H1 (cell line): ENCODE data around the gene MMP11. TPM values are rescaled to one million over a fixed set of nuclear protein-coding genes. Genes with fewer than 3 reads are reported as not detected.

Source experiments
- CTCF ChIA-PET: fragments of 300-600 bp; sonication (Branson Sonifier 250); formaldehyde crosslinking; loops from one replicate; lab custom pipeline; 2021; ENCODE audit not compliant: partially characterized antibody; lab: Charles Lee
- POLR2A ChIA-PET: fragments of 300-600 bp; sonication (Branson Sonifier 250); formaldehyde crosslinking; loops from one replicate; lab custom pipeline; 2021; ENCODE audit warnings: inconsistent platforms; ENCODE audit not compliant: partially characterized antibody; lab: Charles Lee
- DNase-seq, 2 experiments: peaks; one replicate each; pipeline versions ENCODE4 v3.0.0 to v3.0.0-alpha.2; 2010 to 2022; ENCODE audit warnings: low spot score in 2 of 2, low read depth in 1 of 2, mixed read lengths in 1 of 2
- FAIRE-seq: peaks from 2 replicates; lab custom pipeline; 2011; peaks lifted over from hg19 to GRCh38; lab: Jason Lieb, UNC
- H2AFZ ChIP-seq: 2 replicates; pipeline ENCODE4 v1.8.1; 2012; ENCODE audit warnings: low read length, inconsistent platforms
- H2AK5ac ChIP-seq: 2 replicates; pipeline ENCODE4 v1.6.1; 2013; ENCODE audit warnings: low read depth, low read length
- H2BK120ac ChIP-seq: replicated peaks from 2 replicates; pipeline ENCODE3; 2013; ENCODE audit warnings: low read depth, low read length, inconsistent platforms
- H2BK12ac ChIP-seq: 2 replicates; pipeline ENCODE4 v1.6.1; 2013; ENCODE audit warnings: low read depth, low read length
- H2BK15ac ChIP-seq: 2 replicates; pipeline ENCODE4 v1.6.1; 2013; ENCODE audit warnings: low read length
- H2BK20ac ChIP-seq: 2 replicates; pipeline ENCODE4 v1.6.1; 2013; ENCODE audit warnings: low read length
- H2BK5ac ChIP-seq: 2 replicates; pipeline ENCODE4 v1.6.1; 2013; ENCODE audit warnings: low read depth, low read length
- H3K14ac ChIP-seq: 2 replicates; pipeline ENCODE4 v1.6.1; 2013; ENCODE audit warnings: inconsistent platforms; ENCODE audit not compliant: insufficient read length
- H3K18ac ChIP-seq: 2 replicates; pipeline ENCODE4 v1.6.1; 2013; ENCODE audit warnings: low read length; ENCODE audit errors: extremely low read depth
- H3K23ac ChIP-seq: 2 replicates; pipeline ENCODE4 v1.6.1; 2013; ENCODE audit warnings: inconsistent platforms; ENCODE audit not compliant: insufficient read length
- H3K23me2 ChIP-seq: 2 replicates; pipeline ENCODE4 v1.6.1; 2013; ENCODE audit warnings: low read depth, low read length
- H3K27ac ChIP-seq: 2 replicates; pipeline ENCODE4 v1.6.1; 2011; ENCODE audit warnings: low read depth, low read length, inconsistent platforms
- H3K27me3 ChIP-seq, 4 experiments: replicated peaks in 1 of 4; 1 replicate in 1 of 4; 2 replicates in 3 of 4; pipeline versions ENCODE4 v1.6.1 to v1.8.1; 2011 to 2013; ENCODE audit warnings: low read length in 3 of 4, mild to moderate bottlenecking in 3 of 4, inconsistent platforms in 2 of 4, mixed read lengths in 2 of 4, moderate library complexity in 1 of 4; ENCODE audit not compliant: control insufficient read depth in 3 of 4, insufficient read depth in 3 of 4; ENCODE audit errors: extremely low read depth in 1 of 4
- H3K36me3 ChIP-seq, 4 experiments: 2 replicates each; pipeline versions ENCODE4 v1.6.1 to v1.8.1; 2011 to 2013; ENCODE audit warnings: mild to moderate bottlenecking in 4 of 4, low read length in 3 of 4, moderate library complexity in 2 of 4, control low read depth in 1 of 4, inconsistent platforms in 1 of 4; ENCODE audit not compliant: insufficient read depth in 4 of 4, control insufficient read depth in 2 of 4
- H3K4ac ChIP-seq: replicated peaks from 2 replicates; pipeline ENCODE3; 2013; ENCODE audit warnings: low read length, low read depth, mixed read lengths, inconsistent platforms; ENCODE audit not compliant: insufficient read length
- H3K4me1 ChIP-seq, 4 experiments: replicated peaks in 1 of 4; 1 replicate in 1 of 4; 2 replicates in 3 of 4; pipeline versions ENCODE4 v1.6.1 to v1.8.1; 2011 to 2013; ENCODE audit warnings: low read length in 3 of 4, inconsistent platforms in 2 of 4, mixed read lengths in 1 of 4; ENCODE audit not compliant: insufficient read depth in 4 of 4, control insufficient read depth in 3 of 4
- H3K4me2 ChIP-seq, 2 experiments: 2 replicates each; pipeline versions ENCODE4 v1.6.1 to v1.8.1; 2011 to 2013; ENCODE audit warnings: low read depth in 2 of 2, low read length in 2 of 2, control low read depth in 1 of 2, inconsistent platforms in 1 of 2, mild to moderate bottlenecking in 1 of 2; ENCODE audit not compliant: insufficient read depth in 1 of 2
- H3K4me3 ChIP-seq, 4 experiments: fragments of 200-600, 300-600 bp in 1 of 4; sonication (generic), shearing (Covaris generic), sonication (Bioruptor Twin) in 1 of 4; 2 replicates each; pipeline versions ENCODE4 v1.5.1 to v1.8.1; 2011 to 2016; ENCODE audit warnings: low read length in 4 of 4, low read depth in 3 of 4, control low read depth in 2 of 4, inconsistent platforms in 2 of 4, mild to moderate bottlenecking in 2 of 4, mixed read lengths in 1 of 4, moderate library complexity in 1 of 4; ENCODE audit not compliant: insufficient read depth in 2 of 4; ENCODE audit errors: extremely low read depth in 1 of 4
- H3K56ac ChIP-seq: replicated peaks from 2 replicates; pipeline ENCODE3; 2013; ENCODE audit warnings: low read depth, mild to moderate bottlenecking, mixed read lengths, low read length, inconsistent platforms; ENCODE audit not compliant: insufficient read length
- H3K79me1 ChIP-seq: 2 replicates; pipeline ENCODE4 v1.6.1; 2013; ENCODE audit warnings: low read depth, low read length, control low read depth
- H3K79me2 ChIP-seq, 2 experiments: 2 replicates each; pipeline versions ENCODE4 v1.6.1 to v1.8.1; 2012 to 2013; ENCODE audit warnings: low read length in 2 of 2, mild to moderate bottlenecking in 2 of 2, inconsistent platforms in 1 of 2; ENCODE audit not compliant: insufficient read depth in 2 of 2, control insufficient read depth in 1 of 2
- H3K9ac ChIP-seq, 4 experiments: replicated peaks in 1 of 4; 1 replicate in 1 of 4; 2 replicates in 3 of 4; pipeline versions ENCODE4 v1.6.1 to v1.8.1; 2011 to 2013; ENCODE audit warnings: low read depth in 3 of 4, low read length in 3 of 4, control low read depth in 2 of 4, mild to moderate bottlenecking in 2 of 4, moderate library complexity in 2 of 4, inconsistent platforms in 1 of 4; ENCODE audit errors: extremely low read depth in 1 of 4
- H3K9me3 ChIP-seq, 2 experiments: 2 replicates each; pipeline versions ENCODE4 v1.6.1 to v1.8.1; 2012 to 2013; ENCODE audit warnings: mild to moderate bottlenecking in 2 of 2, moderate library complexity in 2 of 2, control low read depth in 1 of 2, inconsistent platforms in 1 of 2, low read depth in 1 of 2, low read length in 1 of 2, mixed read lengths in 1 of 2; ENCODE audit not compliant: insufficient read depth in 2 of 2
- H4K20me1 ChIP-seq, 2 experiments: replicated peaks in 1 of 2; 2 replicates each; pipeline versions ENCODE3 to v1.8.1; 2011 to 2013; ENCODE audit warnings: inconsistent platforms in 2 of 2, low read length in 2 of 2, mild to moderate bottlenecking in 1 of 2; ENCODE audit not compliant: insufficient read depth in 2 of 2, control insufficient read depth in 1 of 2
- H4K5ac ChIP-seq: 2 replicates; pipeline ENCODE4 v1.6.1; 2013; ENCODE audit warnings: low read length, low read depth, mixed read lengths, inconsistent platforms; ENCODE audit not compliant: insufficient read length
- H4K8ac ChIP-seq: 2 replicates; pipeline ENCODE4 v1.8.0; 2013; ENCODE audit warnings: mild to moderate bottlenecking, moderate library complexity, low read length, inconsistent platforms; ENCODE audit not compliant: insufficient read depth; ENCODE audit errors: extremely low read depth
- H4K91ac ChIP-seq: replicated peaks from 2 replicates; pipeline ENCODE3; 2013; ENCODE audit warnings: low read length, mixed read lengths, inconsistent platforms; ENCODE audit not compliant: insufficient read length
- CHD2 ChIP-seq: IDR thresholded peaks from 2 replicates; pipeline ENCODE4 v1.6.1; 2012; ENCODE audit warnings: low read length, improper control_type of control experiment
- FOSL1 ChIP-seq: IDR thresholded peaks from 2 replicates; pipeline ENCODE4 v1.6.1; 2011; ENCODE audit warnings: mild to moderate bottlenecking, low read depth, low read length, moderate library complexity; ENCODE audit not compliant: insufficient read depth
- JUN ChIP-seq: IDR thresholded peaks from 2 replicates; pipeline ENCODE4 v1.6.1; 2011; ENCODE audit warnings: low read depth, mild to moderate bottlenecking, improper control_type of control experiment, low read length
- JUND ChIP-seq: IDR thresholded peaks from 2 replicates; pipeline ENCODE4 v1.6.1; 2011; ENCODE audit warnings: mild to moderate bottlenecking, improper control_type of control experiment, low read length
- POU5F1 ChIP-seq: IDR thresholded peaks from 2 replicates; pipeline ENCODE4 v1.6.1; 2011; ENCODE audit warnings: low read depth, mild to moderate bottlenecking, low read length, moderate library complexity
- SP1 ChIP-seq: IDR thresholded peaks from 2 replicates; pipeline ENCODE4 v1.6.1; 2011; ENCODE audit warnings: low read depth, low read length
- SP2 ChIP-seq: IDR thresholded peaks from 2 replicates; pipeline ENCODE4 v1.6.1; 2012; ENCODE audit warnings: mild to moderate bottlenecking, low read length, inconsistent platforms
- SRF ChIP-seq: IDR thresholded peaks from 2 replicates; pipeline ENCODE4 v1.6.1; 2011; ENCODE audit warnings: mild to moderate bottlenecking, low read depth, low read length, moderate library complexity
- WGBS, 2 experiments: shearing (Covaris generic) in 1 of 2; methylation state at CpG; one replicate each; pipeline versions ENCODE4 v1.1.6 to v1.1.7; 2013 to 2015; ENCODE audit warnings: low lambda C conversion rate in 2 of 2, mixed read lengths in 2 of 2, inconsistent platforms in 1 of 2, low coverage in 1 of 2, missing lambda C conversion rate in 1 of 2; ENCODE audit not compliant: insufficient replicate concordance in 2 of 2, insufficient coverage in 1 of 2, insufficient read length in 1 of 2; ENCODE audit errors: extremely low coverage in 1 of 2, missing lambda C conversion rate in 1 of 2; 5-methylcytosine and 5-hydroxymethylcytosine counted together
- polyA plus RNA-seq, 7 experiments: library from polyadenylated mRNA; depleted of rRNA in 3 of 7; stranded (reverse) in 5 of 7; unstranded in 2 of 7; fragments of >200 nt in 5 of 7; fragments of 200-250 nt in 2 of 7; gene quantifications; 1 replicate in 5 of 7; 2 replicates in 1 of 7; 4 replicates in 1 of 7; pipeline versions ENCODE4 v1.2.1 to v1.2.3, GENCODE V29; 2011 to 2013; ENCODE audit warnings: missing spikeins in 2 of 7, mixed read lengths in 2 of 7
- total RNA-seq: library from RNA; stranded (reverse); fragmentation: NEBNext Ultra II Directional; extraction: Animal tissue kit (Norgen Biotek cat#: 25700); gene quantifications from 2 replicates; pipeline ENCODE4 v1.2.1, GENCODE V29; 2021

Gene MMP11
- total and polyA plus RNA-seq, 2 of the 8 experiments (the other 6 are each of a cell fraction or from before 2014, with no cell fraction given), result 10.2 to 18.3 TPM

DNA sequence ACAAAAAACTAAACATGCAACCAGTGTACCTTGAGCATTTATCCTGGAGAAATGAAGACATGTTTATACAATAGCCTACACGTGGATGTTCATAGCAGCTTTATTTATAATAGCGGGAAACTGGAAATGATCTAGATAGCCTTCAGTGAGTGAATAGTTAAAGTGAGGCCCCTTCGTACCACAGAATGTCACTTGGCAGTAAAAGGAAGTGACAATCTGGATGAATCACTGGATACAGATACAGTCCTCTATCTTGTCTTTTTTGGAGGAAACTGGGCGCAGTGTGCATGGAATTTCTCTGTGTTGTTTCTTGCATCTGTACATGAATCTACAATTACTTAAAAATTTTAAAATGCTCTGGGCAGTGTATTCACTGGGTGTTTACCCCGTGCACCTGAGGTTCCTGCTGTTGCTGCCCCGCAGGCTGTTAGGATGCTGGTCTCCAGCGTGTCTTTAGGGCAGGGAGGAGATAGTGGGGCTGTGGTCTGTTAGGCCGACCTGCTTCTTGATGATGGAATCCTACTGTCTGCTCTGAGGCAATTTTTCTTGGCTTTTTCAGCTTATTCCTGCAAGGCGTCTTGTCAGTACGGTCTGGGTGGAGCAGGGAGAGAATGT, 43.0 kb downstream of the MMP11 start:
- Histone ChIP-seq H2BK5ac (no peak overlapping the region; the same call in 1 of the 2 replicates), H3K79me1 (no peaks in the 10 kb centered on the region), H3K27ac (no peak overlapping the region), H4K91ac (no peak overlapping the region), H3K4me1 (no peaks in the 10 kb centered on the region), H3K56ac (no peak overlapping the region), H2BK120ac (no peak overlapping the region), H4K5ac (no peak overlapping the region), H2AFZ (no peak overlapping the region), H3K36me3 (peaks cover 5 to 44% (median 20%) of the 10 kb centered on the region in 4 experiments; a peak in 7 of 8 replicates), H4K20me1 (peaks cover 0 to 1% of the 10 kb centered on the region in 2 experiments), H2BK15ac (no peak overlapping the region), H3K79me2 (no peaks in the 10 kb centered on the region), H3K27me3 (no peaks in the 10 kb centered on the region), H3K18ac (no peak overlapping the region), H4K8ac (no peak overlapping the region), H3K23me2 (no peaks in the 10 kb centered on the region), H3K9me3 (no peaks in the 10 kb centered on the region), H3K4ac (no peak overlapping the region), H3K4me3 (no peak overlapping the region), H2BK12ac (no peak overlapping the region), H3K4me2 (no peak overlapping the region), H3K9ac (no peak overlapping the region), H2AK5ac (no peak overlapping the region), H3K14ac (no peak overlapping the region), H2BK20ac (no peak overlapping the region), H3K23ac (no peak overlapping the region)
- no peak for DNase-seq
- POLR2A ChIA-PET, result interaction anchor here (1.3 to 2.4 kb wide), 2 partner anchors 10 to 13 kb away, joined by 3 to 8 read pairs; no protein-coding TSS in a partner anchor
- CTCF ChIA-PET, result interaction anchor here (0.6 to 3.3 kb wide), 4 partner anchors 11 to 408 kb away, joined by 3 to 9 read pairs (median 4); no protein-coding TSS in a partner anchor
- no peak for FAIRE-seq
- no peak for TF ChIP-seq SP2
- no peak for TF ChIP-seq FOSL1
- no peak for TF ChIP-seq POU5F1
- no peak for TF ChIP-seq SRF
- no peak for TF ChIP-seq CHD2
- TF ChIP-seq JUN, result no peak
- no peak for TF ChIP-seq SP1
- no peak for TF ChIP-seq JUND
- WGBS, 2 experiments, result 85% methylated on average over 10 of the region's 10 CpGs; no CpG with 5 or more reads in 1 of the 2 experiments
